GM15510 (cell line): ENCODE results near the gene MTR.

Experiments
- POLR2A ChIP-seq: IDR thresholded peaks from 3 replicates; pipeline ENCODE4 v1.6.1; 2011; ENCODE audit warnings: borderline replicate concordance; ENCODE audit not compliant: insufficient read length; ENCODE audit errors: extremely low read depth

The MTR gene

GRCh38 chr1:236888126-236888525 lies 93.0 kb downstream of the MTR start:
- no peak for TF ChIP-seq POLR2A

- TF ChIP-seq POLR2A = no peak
Measured at GRCh38 chr1:236888903-236889302, 93.8 kb downstream of the MTR start.

GRCh38 chr1:236890152-236891056 lies 95.3 kb downstream of the MTR start:
- no peak for TF ChIP-seq POLR2A

- TF ChIP-seq POLR2A = no peak
Measured at GRCh38 chr1:236893626-236894545, 98.8 kb downstream of the MTR start.

GRCh38 chr1:236895665-236896387 lies 100.7 kb downstream of the MTR start:
- TF ChIP-seq POLR2A = no peak

GRCh38 chr1:236896716-236897115 lies 101.6 kb downstream of the MTR start:
- TF ChIP-seq POLR2A = no peak

GRCh38 chr1:236904892-236905741 lies 110.0 kb downstream of the MTR start:
- no peak for TF ChIP-seq POLR2A

- no peak for TF ChIP-seq POLR2A
Measured at GRCh38 chr1:236907205-236907604, 112.1 kb downstream of the MTR start.

- no peak for TF ChIP-seq POLR2A
Measured at GRCh38 chr1:236908669-236909068, 113.6 kb downstream of the MTR start.

- TF ChIP-seq POLR2A = no peak
Measured at GRCh38 chr1:236913371-236914037, 118.4 kb downstream of the MTR start.

- TF ChIP-seq POLR2A = no peak
Measured at GRCh38 chr1:236914375-236914774, 119.3 kb downstream of the MTR start.

GRCh38 chr1:236916131-236916800 lies 121.2 kb downstream of the MTR start:
- no peak for TF ChIP-seq POLR2A

GRCh38 chr1:236917448-236917847 lies 122.4 kb downstream of the MTR start:
- no peak for TF ChIP-seq POLR2A
